ENCODE measurements around the gene FOXJ1.

DNA sequence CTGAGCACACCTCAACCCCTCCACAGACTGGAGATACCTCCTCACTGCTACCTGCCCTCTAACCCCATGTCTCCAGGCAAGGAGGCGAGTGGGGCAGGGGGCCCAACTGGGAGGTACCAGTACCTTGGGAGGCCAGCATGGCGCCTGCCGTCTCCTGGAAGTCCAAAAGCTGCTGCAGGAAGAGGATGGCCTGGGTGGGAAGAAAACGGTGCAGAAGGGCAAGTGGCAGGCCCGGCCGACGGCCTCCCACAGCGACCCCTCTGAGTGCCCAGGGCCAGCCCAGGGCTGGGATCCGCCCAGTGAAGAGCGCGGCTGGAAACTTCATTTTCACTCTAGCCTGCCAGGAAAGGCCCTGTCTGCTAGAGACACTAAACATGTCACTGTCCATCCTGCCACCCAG, 53.5 kb downstream of the FOXJ1 start:
- TF ChIP-seq, protein P1, sequence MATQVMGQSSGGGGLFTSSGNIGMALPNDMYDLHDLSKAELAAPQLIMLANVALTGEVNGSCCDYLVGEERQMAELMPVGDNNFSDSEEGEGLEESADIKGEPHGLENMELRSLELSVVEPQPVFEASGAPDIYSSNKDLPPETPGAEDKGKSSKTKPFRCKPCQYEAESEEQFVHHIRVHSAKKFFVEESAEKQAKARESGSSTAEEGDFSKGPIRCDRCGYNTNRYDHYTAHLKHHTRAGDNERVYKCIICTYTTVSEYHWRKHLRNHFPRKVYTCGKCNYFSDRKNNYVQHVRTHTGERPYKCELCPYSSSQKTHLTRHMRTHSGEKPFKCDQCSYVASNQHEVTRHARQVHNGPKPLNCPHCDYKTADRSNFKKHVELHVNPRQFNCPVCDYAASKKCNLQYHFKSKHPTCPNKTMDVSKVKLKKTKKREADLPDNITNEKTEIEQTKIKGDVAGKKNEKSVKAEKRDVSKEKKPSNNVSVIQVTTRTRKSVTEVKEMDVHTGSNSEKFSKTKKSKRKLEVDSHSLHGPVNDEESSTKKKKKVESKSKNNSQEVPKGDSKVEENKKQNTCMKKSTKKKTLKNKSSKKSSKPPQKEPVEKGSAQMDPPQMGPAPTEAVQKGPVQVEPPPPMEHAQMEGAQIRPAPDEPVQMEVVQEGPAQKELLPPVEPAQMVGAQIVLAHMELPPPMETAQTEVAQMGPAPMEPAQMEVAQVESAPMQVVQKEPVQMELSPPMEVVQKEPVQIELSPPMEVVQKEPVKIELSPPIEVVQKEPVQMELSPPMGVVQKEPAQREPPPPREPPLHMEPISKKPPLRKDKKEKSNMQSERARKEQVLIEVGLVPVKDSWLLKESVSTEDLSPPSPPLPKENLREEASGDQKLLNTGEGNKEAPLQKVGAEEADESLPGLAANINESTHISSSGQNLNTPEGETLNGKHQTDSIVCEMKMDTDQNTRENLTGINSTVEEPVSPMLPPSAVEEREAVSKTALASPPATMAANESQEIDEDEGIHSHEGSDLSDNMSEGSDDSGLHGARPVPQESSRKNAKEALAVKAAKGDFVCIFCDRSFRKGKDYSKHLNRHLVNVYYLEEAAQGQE (IDR thresholded peaks at IDR 0.05; ENCODE audit: insufficient read depth in 1 of 2, low read depth in 2 of 2, low read length in 2 of 2) = no peak
- TF ChIP-seq POLR2AphosphoS5 (IDR thresholded peaks at IDR 0.05; ENCODE audit: low read depth, low read length) (no peak), SIN3A (IDR thresholded peaks at IDR 0.05; ENCODE audit: borderline replicate concordance, insufficient read depth, low read length) (no peak)

Data from PFSK-1 (cell line).